ENCODE measurements around the gene DAPL1. TPM values are rescaled to one million over a fixed set of nuclear protein-coding genes. Genes with fewer than 3 reads are reported as not detected.

The DAPL1 gene
- total RNA-seq, 3 donors from 2014 or later = not detected

- H3K4me3 ChIP-seq = no peak overlapping the region
- no peak overlapping the region for H3K27ac ChIP-seq
- H3K27me3 ChIP-seq = no peaks in the 10 kb centered on the region
- intact Hi-C loops (cut with DNase I; ENCODE audit: low total_unique reads) = no loop called here
- TF ChIP-seq POLR2A (IDR thresholded peaks at IDR 0.05) (no peak), POLR2AphosphoS5 (IDR thresholded peaks at IDR 0.05) (no peak), CTCF (IDR thresholded peaks at IDR 0.05) (no peak)
- H3K36me3 ChIP-seq = no peaks in the 10 kb centered on the region
- DNase-seq (ENCODE audit: low spot score in 2 of 2) = no peak
- H3K4me1 ChIP-seq = no peaks in the 10 kb centered on the region
- no peaks in the 10 kb centered on the region for H3K9me3 ChIP-seq
Observed at GRCh38 chr2:158806941-158807340, 11.8 kb downstream of the DAPL1 start.

GRCh38 chr2:158808426-158808825 lies 13.3 kb downstream of the DAPL1 start:
- Histone ChIP-seq H3K27ac (no peak overlapping the region), H3K9me3 (no peaks in the 10 kb centered on the region), H3K36me3 (no peaks in the 10 kb centered on the region), H3K27me3 (no peaks in the 10 kb centered on the region), H3K4me1 (no peaks in the 10 kb centered on the region), H3K4me3 (no peak overlapping the region)
- intact Hi-C loops (cut with DNase I; ENCODE audit: low total_unique reads) = no loop called here
- DNase-seq (ENCODE audit: low spot score in 2 of 2) = no peak
- TF ChIP-seq POLR2A (IDR thresholded peaks at IDR 0.05) = no peak
- no peak for TF ChIP-seq POLR2AphosphoS5 (IDR thresholded peaks at IDR 0.05)
- no peak for TF ChIP-seq CTCF (IDR thresholded peaks at IDR 0.05)

GRCh38 chr2:158809816-158810215 lies 14.7 kb downstream of the DAPL1 start:
- H3K36me3 ChIP-seq = no peaks in the 10 kb centered on the region
- no peak for DNase-seq (ENCODE audit: low spot score in 2 of 2)
- no peak overlapping the region for H3K4me3 ChIP-seq
- TF ChIP-seq POLR2AphosphoS5 (IDR thresholded peaks at IDR 0.05) (no peak), POLR2A (IDR thresholded peaks at IDR 0.05) (no peak), CTCF (IDR thresholded peaks at IDR 0.05) (no peak)
- no peak overlapping the region for H3K27ac ChIP-seq
- intact Hi-C loops (cut with DNase I; ENCODE audit: low total_unique reads) = no loop called here
- H3K27me3 ChIP-seq = no peaks in the 10 kb centered on the region
- H3K9me3 ChIP-seq = no peaks in the 10 kb centered on the region
- H3K4me1 ChIP-seq = no peaks in the 10 kb centered on the region

GRCh38 chr2:158810731-158811460 lies 15.8 kb downstream of the DAPL1 start:
- no peak overlapping the region for H3K4me3 ChIP-seq
- intact Hi-C loops (cut with DNase I; ENCODE audit: low total_unique reads) = no loop called here
- no peaks in the 10 kb centered on the region for H3K9me3 ChIP-seq
- H3K27me3 ChIP-seq = no peaks in the 10 kb centered on the region
- DNase-seq (ENCODE audit: low spot score in 2 of 2) = no peak
- no peaks in the 10 kb centered on the region for H3K36me3 ChIP-seq
- H3K27ac ChIP-seq = no peak overlapping the region
- TF ChIP-seq CTCF (IDR thresholded peaks at IDR 0.05) (no peak), POLR2AphosphoS5 (IDR thresholded peaks at IDR 0.05) (no peak), POLR2A (IDR thresholded peaks at IDR 0.05) (no peak)
- H3K4me1 ChIP-seq = no peaks in the 10 kb centered on the region

GRCh38 chr2:158815166-158815565 lies 20.0 kb downstream of the DAPL1 start:
- no peaks in the 10 kb centered on the region for H3K9me3 ChIP-seq
- H3K36me3 ChIP-seq = no peaks in the 10 kb centered on the region
- no peak for DNase-seq (ENCODE audit: low spot score in 2 of 2)
- no peaks in the 10 kb centered on the region for H3K4me1 ChIP-seq
- TF ChIP-seq CTCF (IDR thresholded peaks at IDR 0.05) (no peak), POLR2A (IDR thresholded peaks at IDR 0.05) (no peak), POLR2AphosphoS5 (IDR thresholded peaks at IDR 0.05) (no peak)
- H3K4me3 ChIP-seq = no peak overlapping the region
- intact Hi-C loops (cut with DNase I; ENCODE audit: low total_unique reads) = no loop called here
- no peak overlapping the region for H3K27ac ChIP-seq
- H3K27me3 ChIP-seq = no peaks in the 10 kb centered on the region

All from breast epithelium (tissue), 4 donors.